ENCODE measurements around the gene KCNJ6.

DNA sequence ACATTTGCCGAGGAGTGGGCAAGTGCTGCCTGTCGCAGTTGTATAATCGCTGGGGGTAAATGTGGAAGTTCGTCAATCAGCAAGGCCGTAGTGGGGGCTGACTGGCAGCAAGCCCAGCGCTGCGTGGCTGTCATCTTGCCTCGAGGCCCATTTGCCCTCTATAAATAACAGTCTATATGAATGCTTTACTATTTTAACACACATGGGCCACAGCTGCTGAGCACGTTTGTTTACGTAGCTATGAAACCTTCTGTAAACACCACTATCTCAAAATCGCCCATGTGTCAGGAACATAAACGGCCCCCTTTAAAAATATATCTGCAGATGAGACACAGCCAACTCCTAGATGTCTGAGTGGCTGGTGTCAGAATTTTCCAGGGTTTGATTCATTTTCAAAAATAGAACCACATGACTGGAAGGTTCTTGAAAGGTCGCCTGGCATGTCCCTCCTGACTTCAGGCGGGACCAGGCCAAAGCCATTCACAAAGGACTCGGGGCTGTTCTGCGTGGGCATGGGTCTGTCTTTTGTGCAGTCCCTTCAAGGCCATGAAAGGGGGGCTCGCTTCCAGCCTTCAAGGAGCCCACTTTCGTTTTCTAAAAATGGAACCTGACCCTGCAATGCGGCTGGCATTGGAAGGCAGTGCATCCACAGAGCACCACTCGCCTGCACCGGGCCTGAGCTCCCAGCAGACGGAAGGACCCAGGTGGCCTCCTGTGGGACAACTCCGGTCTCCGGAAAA is 205.5 kb downstream of the KCNJ6 start:
- TF ChIP-seq, protein P1, sequence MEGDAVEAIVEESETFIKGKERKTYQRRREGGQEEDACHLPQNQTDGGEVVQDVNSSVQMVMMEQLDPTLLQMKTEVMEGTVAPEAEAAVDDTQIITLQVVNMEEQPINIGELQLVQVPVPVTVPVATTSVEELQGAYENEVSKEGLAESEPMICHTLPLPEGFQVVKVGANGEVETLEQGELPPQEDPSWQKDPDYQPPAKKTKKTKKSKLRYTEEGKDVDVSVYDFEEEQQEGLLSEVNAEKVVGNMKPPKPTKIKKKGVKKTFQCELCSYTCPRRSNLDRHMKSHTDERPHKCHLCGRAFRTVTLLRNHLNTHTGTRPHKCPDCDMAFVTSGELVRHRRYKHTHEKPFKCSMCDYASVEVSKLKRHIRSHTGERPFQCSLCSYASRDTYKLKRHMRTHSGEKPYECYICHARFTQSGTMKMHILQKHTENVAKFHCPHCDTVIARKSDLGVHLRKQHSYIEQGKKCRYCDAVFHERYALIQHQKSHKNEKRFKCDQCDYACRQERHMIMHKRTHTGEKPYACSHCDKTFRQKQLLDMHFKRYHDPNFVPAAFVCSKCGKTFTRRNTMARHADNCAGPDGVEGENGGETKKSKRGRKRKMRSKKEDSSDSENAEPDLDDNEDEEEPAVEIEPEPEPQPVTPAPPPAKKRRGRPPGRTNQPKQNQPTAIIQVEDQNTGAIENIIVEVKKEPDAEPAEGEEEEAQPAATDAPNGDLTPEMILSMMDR (IDR thresholded peaks at IDR 0.05) = no peak
- TF ChIP-seq, protein P2, sequence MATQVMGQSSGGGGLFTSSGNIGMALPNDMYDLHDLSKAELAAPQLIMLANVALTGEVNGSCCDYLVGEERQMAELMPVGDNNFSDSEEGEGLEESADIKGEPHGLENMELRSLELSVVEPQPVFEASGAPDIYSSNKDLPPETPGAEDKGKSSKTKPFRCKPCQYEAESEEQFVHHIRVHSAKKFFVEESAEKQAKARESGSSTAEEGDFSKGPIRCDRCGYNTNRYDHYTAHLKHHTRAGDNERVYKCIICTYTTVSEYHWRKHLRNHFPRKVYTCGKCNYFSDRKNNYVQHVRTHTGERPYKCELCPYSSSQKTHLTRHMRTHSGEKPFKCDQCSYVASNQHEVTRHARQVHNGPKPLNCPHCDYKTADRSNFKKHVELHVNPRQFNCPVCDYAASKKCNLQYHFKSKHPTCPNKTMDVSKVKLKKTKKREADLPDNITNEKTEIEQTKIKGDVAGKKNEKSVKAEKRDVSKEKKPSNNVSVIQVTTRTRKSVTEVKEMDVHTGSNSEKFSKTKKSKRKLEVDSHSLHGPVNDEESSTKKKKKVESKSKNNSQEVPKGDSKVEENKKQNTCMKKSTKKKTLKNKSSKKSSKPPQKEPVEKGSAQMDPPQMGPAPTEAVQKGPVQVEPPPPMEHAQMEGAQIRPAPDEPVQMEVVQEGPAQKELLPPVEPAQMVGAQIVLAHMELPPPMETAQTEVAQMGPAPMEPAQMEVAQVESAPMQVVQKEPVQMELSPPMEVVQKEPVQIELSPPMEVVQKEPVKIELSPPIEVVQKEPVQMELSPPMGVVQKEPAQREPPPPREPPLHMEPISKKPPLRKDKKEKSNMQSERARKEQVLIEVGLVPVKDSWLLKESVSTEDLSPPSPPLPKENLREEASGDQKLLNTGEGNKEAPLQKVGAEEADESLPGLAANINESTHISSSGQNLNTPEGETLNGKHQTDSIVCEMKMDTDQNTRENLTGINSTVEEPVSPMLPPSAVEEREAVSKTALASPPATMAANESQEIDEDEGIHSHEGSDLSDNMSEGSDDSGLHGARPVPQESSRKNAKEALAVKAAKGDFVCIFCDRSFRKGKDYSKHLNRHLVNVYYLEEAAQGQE (IDR thresholded peaks at IDR 0.05; ENCODE audit: insufficient read depth in 1 of 2, low read depth in 2 of 2, low read length in 1 of 2) = no peak
